ENCODE data around the gene PACSIN3. TPM values are rescaled to one million over a fixed set of nuclear protein-coding genes. Genes with fewer than 3 reads are reported as not detected.
"Not testable (repeated sequence)": the region's sequence is repeated elsewhere in the genome, so short reads cannot be mapped to it uniquely, and the experiment has no call there.

Gene PACSIN3
- total RNA-seq = 10 to 100 TPM; 10.5 to 17.1 TPM

- peak within 1 kb of the TSS; percentile 41 to 81 for H3K27ac Mint-ChIP-seq
- DNase-seq (ENCODE audit: low spot score in 2 of 2) (peak; percentile 55 to 73), ATAC-seq (peak; percentile 80 to 82)
- no peaks in the 10 kb centered on the region for H3K36me3 Mint-ChIP-seq
- H3K9me3 Mint-ChIP-seq = no peaks in the 10 kb centered on the region
These were observed at the start of gene PACSIN3 for GRCh38 chr11:47186076-47186699. Gene PACSIN3 (minus strand): TSS chr11:47186434. CDS start chr11:47182727, 3,707 bp downstream.

- H3K27ac Mint-ChIP-seq = peak overlapping the region; percentile 76 to 95
- no peak for ATAC-seq
- peaks cover 29 to 33% of the 10 kb centered on the region in 2 donors for H3K36me3 Mint-ChIP-seq
- DNase-seq (ENCODE audit: low spot score in 2 of 2) = no peak
- no peaks in the 10 kb centered on the region for H3K9me3 Mint-ChIP-seq
These were observed 48.9 kb upstream of the PACSIN3 start for GRCh38 chr11:47235163-47235562.

- peak overlapping the region; percentile 76 to 95 for H3K27ac Mint-ChIP-seq
- H3K9me3 Mint-ChIP-seq = no peaks in the 10 kb centered on the region
- ATAC-seq (peak; percentile 64 to 92), DNase-seq (ENCODE audit: low spot score in 2 of 2) (peak in 1 of 2 donors; percentile 88)
- peaks cover 26 to 29% of the 10 kb centered on the region in 2 donors for H3K36me3 Mint-ChIP-seq
These were observed 48.5 kb upstream of the PACSIN3 start for GRCh38 chr11:47234669-47235100.

- H3K9me3 Mint-ChIP-seq = no peaks in the 10 kb centered on the region
- no peak for DNase-seq (ENCODE audit: low spot score in 2 of 2)
- peak; percentile 1 to 58 for ATAC-seq
- peak overlapping the region; percentile 76 to 95 for H3K27ac Mint-ChIP-seq
- H3K36me3 Mint-ChIP-seq = peaks cover 24 to 29% of the 10 kb centered on the region in 2 donors
These were observed 47.9 kb upstream of the PACSIN3 start for GRCh38 chr11:47233989-47234668.

GRCh38 chr11:47233051-47233450 lies 46.8 kb upstream of the PACSIN3 start:
- ATAC-seq (no peak), DNase-seq (ENCODE audit: low spot score in 2 of 2) (no peak)
- no peak overlapping the region for H3K27ac Mint-ChIP-seq
- no peaks in the 10 kb centered on the region for H3K9me3 Mint-ChIP-seq
- peaks cover 27 to 36% of the 10 kb centered on the region in 2 donors for H3K36me3 Mint-ChIP-seq

- H3K36me3 Mint-ChIP-seq = peaks cover 16 to 31% of the 10 kb centered on the region in 2 donors
- no peak overlapping the region for H3K27ac Mint-ChIP-seq
- DNase-seq (ENCODE audit: low spot score in 2 of 2) (no peak), ATAC-seq (no peak)
- no peaks in the 10 kb centered on the region for H3K9me3 Mint-ChIP-seq
These were observed 42.9 kb upstream of the PACSIN3 start for GRCh38 chr11:47229161-47229560.

GRCh38 chr11:47225552-47226400 lies 39.5 kb upstream of the PACSIN3 start:
- DNase-seq (ENCODE audit: low spot score in 2 of 2) (no peak), ATAC-seq (peak; percentile 96 to 98)
- Mint-ChIP-seq H3K36me3 (peaks cover 16 to 37% of the 10 kb centered on the region in 2 donors), H3K27ac (peak overlapping the region in 1 of 2 donors; percentile 50), H3K9me3 (no peaks in the 10 kb centered on the region)

- H3K9me3 Mint-ChIP-seq = no peaks in the 10 kb centered on the region
- DNase-seq (ENCODE audit: low spot score in 2 of 2) (no peak), ATAC-seq (no peak)
- H3K36me3 Mint-ChIP-seq = peaks cover 25 to 48% of the 10 kb centered on the region in 2 donors
- H3K27ac Mint-ChIP-seq = no peak overlapping the region
These were observed 36.5 kb upstream of the PACSIN3 start for GRCh38 chr11:47222696-47223095.

GRCh38 chr11:47220401-47220821 lies 34.2 kb upstream of the PACSIN3 start:
- Mint-ChIP-seq H3K9me3 (no peaks in the 10 kb centered on the region), H3K36me3 (peaks cover 38 to 50% of the 10 kb centered on the region in 2 donors), H3K27ac (peak overlapping the region; percentile 38 to 76)
- no peak for DNase-seq (ENCODE audit: low spot score in 2 of 2)
- ATAC-seq = no peak

GRCh38 chr11:47216121-47216798 lies 30.0 kb upstream of the PACSIN3 start:
- peak; percentile 59 to 86 for DNase-seq (ENCODE audit: low spot score in 2 of 2)
- Mint-ChIP-seq H3K27ac (peak overlapping the region; percentile 100), H3K9me3 (no peaks in the 10 kb centered on the region), H3K36me3 (peaks cover 44 to 50% of the 10 kb centered on the region in 2 donors)
- ATAC-seq = peak; percentile 49 to 61

- ATAC-seq = no peak
- H3K9me3 Mint-ChIP-seq = no peaks in the 10 kb centered on the region
- no peak for DNase-seq (ENCODE audit: low spot score in 2 of 2)
- peaks cover 42 to 47% of the 10 kb centered on the region in 2 donors for H3K36me3 Mint-ChIP-seq
- H3K27ac Mint-ChIP-seq = peak overlapping the region; percentile 100
These were observed 29.2 kb upstream of the PACSIN3 start for GRCh38 chr11:47215366-47215910.

GRCh38 chr11:47213950-47214565 lies 27.8 kb upstream of the PACSIN3 start:
- Mint-ChIP-seq H3K36me3 (peaks cover 34 to 35% of the 10 kb centered on the region in 2 donors), H3K27ac (peak overlapping the region; percentile 100), H3K9me3 (no peaks in the 10 kb centered on the region)
- peak; percentile 81 to 82 for ATAC-seq
- DNase-seq (ENCODE audit: low spot score in 2 of 2) = peak; percentile 84 to 90

- DNase-seq (ENCODE audit: low spot score in 2 of 2) (no peak), ATAC-seq (no peak)
- H3K36me3 Mint-ChIP-seq = peaks cover 26 to 27% of the 10 kb centered on the region in 2 donors
- peak overlapping the region in 1 of 2 donors; percentile 50 for H3K27ac Mint-ChIP-seq
- H3K9me3 Mint-ChIP-seq = no peaks in the 10 kb centered on the region
These were observed 26.7 kb upstream of the PACSIN3 start for GRCh38 chr11:47212938-47213337.

- Mint-ChIP-seq H3K27ac (no peak overlapping the region), H3K36me3 (no peaks in the 10 kb centered on the region), H3K9me3 (no peaks in the 10 kb centered on the region)
- no peak for ATAC-seq
- DNase-seq (ENCODE audit: low spot score in 2 of 2) = no peak
These were observed 22.4 kb upstream of the PACSIN3 start for GRCh38 chr11:47208628-47209027.

GRCh38 chr11:47208008-47208552 lies 21.8 kb upstream of the PACSIN3 start:
- H3K9me3 Mint-ChIP-seq; H3K36me3 Mint-ChIP-seq; ATAC-seq; DNase-seq (ENCODE audit: low spot score in 2 of 2): not testable (repeated sequence)
- H3K27ac Mint-ChIP-seq = peak overlapping the region in 1 of 2 donors; percentile 6
